ENCODE results near the gene ACTA1. TPM values are rescaled to one million over a fixed set of nuclear protein-coding genes. Genes with fewer than 3 reads are reported as not detected.

ACTA1 gene
- total and polyA plus RNA-seq, 9 of the 15 experiments (the other 6 are each of a cell fraction or from before 2014, with no cell fraction given): 0.07 to 0.36 TPM; not detected in 7

DNA sequence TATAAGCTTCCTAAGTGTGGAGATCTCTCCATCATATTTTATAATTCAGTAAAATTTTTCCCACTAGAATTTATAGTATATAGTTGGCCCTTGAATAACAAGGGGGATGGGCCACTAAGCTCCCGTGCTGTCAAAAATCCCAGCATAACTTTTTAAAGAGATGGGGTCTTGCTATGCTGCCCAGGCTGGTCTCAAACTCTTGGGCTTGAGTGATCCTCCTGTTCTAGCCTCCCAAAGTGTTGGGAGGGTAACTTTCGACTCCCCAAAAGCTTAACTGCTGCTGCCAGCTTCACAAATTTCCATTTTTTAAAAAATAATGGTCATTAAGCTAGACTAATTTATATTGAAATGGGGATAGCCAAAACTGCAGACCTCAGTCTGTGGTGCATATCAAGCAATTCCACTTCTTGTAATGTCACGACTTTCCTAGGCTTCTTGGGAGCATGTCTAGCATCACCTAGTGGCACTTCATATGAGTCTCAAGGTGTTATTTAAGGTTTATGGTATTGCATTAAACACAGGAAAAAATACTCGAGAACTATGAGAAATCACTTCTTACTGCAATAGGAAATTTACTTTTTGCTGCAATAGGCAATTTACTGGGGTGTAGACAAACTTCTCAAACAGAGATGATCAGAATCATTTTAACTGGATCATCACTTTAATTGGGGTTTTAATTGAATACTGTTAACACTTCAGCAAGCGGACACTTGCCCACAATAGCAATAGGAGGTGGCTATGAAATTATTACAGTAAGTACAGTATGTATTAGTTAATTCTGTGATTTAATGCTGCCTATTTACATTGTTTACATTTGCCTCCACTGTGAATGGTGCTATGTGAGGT is 19.3 kb upstream of the ACTA1 start (continued):
- TF ChIP-seq ZNF398 (CRISPR knock-in tag; IDR thresholded peaks at IDR 0.05): no peak
- TF ChIP-seq U2AF1 (optimal IDR thresholded peaks at IDR 0.05; ENCODE audit: low read depth, low read length): no peak
- TF ChIP-seq STAG1 (CRISPR knock-in tag; IDR thresholded peaks at IDR 0.05; ENCODE audit: borderline replicate concordance): no peak
- no peak for TF ChIP-seq HES1 (IDR thresholded peaks at IDR 0.05; ENCODE audit: low read depth)
- no peak for TF ChIP-seq MEF2A (IDR thresholded peaks at IDR 0.05; ENCODE audit: control insufficient read depth, low read depth, low read length)
- TF ChIP-seq ETV5 (CRISPR knock-in tag; IDR thresholded peaks at IDR 0.05; ENCODE audit: low read depth): no peak
- TF ChIP-seq IRF2 (CRISPR knock-in tag; IDR thresholded peaks at IDR 0.05): no peak
- 0 out of 2 replicates have a peak, but pooled peaks have one; percentile 24 for TF ChIP-seq POLR2H (tag; IDR thresholded peaks at IDR 0.05; ENCODE audit: low read depth)
- TF ChIP-seq ZNF561 (CRISPR knock-in tag; conservative IDR thresholded peaks at IDR 0.05): no peak
- no peak for TF ChIP-seq HLTF (IDR thresholded peaks at IDR 0.05)
- TF ChIP-seq ZNF431 (CRISPR knock-in tag; IDR thresholded peaks at IDR 0.05): no peak
- peak; percentile 68 for TF ChIP-seq ZNF121 (CRISPR knock-in tag; conservative IDR thresholded peaks at IDR 0.05)
- TF ChIP-seq RBM17 (IDR thresholded peaks at IDR 0.05; ENCODE audit: borderline replicate concordance, low read depth, low read length): no peak
- TF ChIP-seq, protein P1, sequence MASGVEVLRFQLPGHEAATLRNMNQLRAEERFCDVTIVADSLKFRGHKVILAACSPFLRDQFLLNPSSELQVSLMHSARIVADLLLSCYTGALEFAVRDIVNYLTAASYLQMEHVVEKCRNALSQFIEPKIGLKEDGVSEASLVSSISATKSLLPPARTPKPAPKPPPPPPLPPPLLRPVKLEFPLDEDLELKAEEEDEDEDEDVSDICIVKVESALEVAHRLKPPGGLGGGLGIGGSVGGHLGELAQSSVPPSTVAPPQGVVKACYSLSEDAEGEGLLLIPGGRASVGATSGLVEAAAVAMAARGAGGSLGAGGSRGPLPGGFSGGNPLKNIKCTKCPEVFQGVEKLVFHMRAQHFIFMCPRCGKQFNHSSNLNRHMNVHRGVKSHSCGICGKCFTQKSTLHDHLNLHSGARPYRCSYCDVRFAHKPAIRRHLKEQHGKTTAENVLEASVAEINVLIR (CRISPR knock-in tag; IDR thresholded peaks at IDR 0.05): no peak
- no peak for TF ChIP-seq ZNF217 (CRISPR knock-in tag; IDR thresholded peaks at IDR 0.05)
- peak; percentile 59 to 72 for TF ChIP-seq RAD21 (CRISPR knock-in tag; conservative IDR thresholded peaks at IDR 0.05 in 1 of 2, IDR thresholded peaks at IDR 0.05 in 1 of 2)
- no peak for TF ChIP-seq PCBP2 (IDR thresholded peaks at IDR 0.05; ENCODE audit: low read depth, low read length, poor library complexity, severe bottlenecking)
- no peak for TF ChIP-seq XRCC3 (IDR thresholded peaks at IDR 0.05)
- TF ChIP-seq ZNF436 (CRISPR knock-in tag; IDR thresholded peaks at IDR 0.05): no peak
- TF ChIP-seq, protein P2, sequence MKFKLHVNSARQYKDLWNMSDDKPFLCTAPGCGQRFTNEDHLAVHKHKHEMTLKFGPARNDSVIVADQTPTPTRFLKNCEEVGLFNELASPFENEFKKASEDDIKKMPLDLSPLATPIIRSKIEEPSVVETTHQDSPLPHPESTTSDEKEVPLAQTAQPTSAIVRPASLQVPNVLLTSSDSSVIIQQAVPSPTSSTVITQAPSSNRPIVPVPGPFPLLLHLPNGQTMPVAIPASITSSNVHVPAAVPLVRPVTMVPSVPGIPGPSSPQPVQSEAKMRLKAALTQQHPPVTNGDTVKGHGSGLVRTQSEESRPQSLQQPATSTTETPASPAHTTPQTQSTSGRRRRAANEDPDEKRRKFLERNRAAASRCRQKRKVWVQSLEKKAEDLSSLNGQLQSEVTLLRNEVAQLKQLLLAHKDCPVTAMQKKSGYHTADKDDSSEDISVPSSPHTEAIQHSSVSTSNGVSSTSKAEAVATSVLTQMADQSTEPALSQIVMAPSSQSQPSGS (CRISPR knock-in tag; IDR thresholded peaks at IDR 0.05): no peak
- no peak for TF ChIP-seq ZNF408 (CRISPR knock-in tag; IDR thresholded peaks at IDR 0.05; ENCODE audit: low read depth)

Data from K562 (cell line).